Psoas muscle (tissue), 8 donors: Measurements from ENCODE around the gene ENO2. TPM values are rescaled to one million over a fixed set of nuclear protein-coding genes. Genes with fewer than 3 reads are reported as not detected.

Source experiments
- ATAC-seq, 4 donors: fragments of 200-7000 bp; cut with Tn5 transposase; one replicate each; pipeline ENCODE4 v1.9.1; 2020; ENCODE audit warnings: moderate library complexity in 3 of 4, mild to moderate bottlenecking in 2 of 4
- DNase-seq, 2 donors: peaks; one replicate each; pipeline ENCODE4 v3.0.0-alpha.2; 2020
- H3K27ac ChIP-seq: fragments of 200-600 bp; one replicate; pipeline ENCODE4 v1.8.0; 2022
- H3K27me3 ChIP-seq, 3 donors: fragments of 200-600 bp in 1 of 3; one replicate each; pipeline versions ENCODE4 v1.6.1 to v1.8.0; 2013 to 2022; ENCODE audit warnings: low read length in 2 of 3, mild to moderate bottlenecking in 2 of 3, moderate library complexity in 1 of 3; ENCODE audit not compliant: insufficient read depth in 3 of 3
- H3K36me3 ChIP-seq, 2 donors: fragments of 200-600 bp in 1 of 2; one replicate each; pipeline versions ENCODE4 v1.6.1 to v1.8.0; 2013 to 2022; ENCODE audit warnings: low read depth in 1 of 2, mild to moderate bottlenecking in 1 of 2, moderate library complexity in 1 of 2; ENCODE audit not compliant: insufficient read depth in 1 of 2
- H3K4me1 ChIP-seq: fragments of 200-600 bp; one replicate; pipeline ENCODE4 v1.8.0; 2022
- H3K4me3 ChIP-seq: fragments of 200-600 bp; one replicate; pipeline ENCODE4 v1.8.0; 2022; ENCODE audit warnings: mild to moderate bottlenecking
- H3K9me3 ChIP-seq: fragments of 200-600 bp; one replicate; pipeline ENCODE4 v1.8.0; 2022
- WGBS, 3 donors: extraction: QIAGEN DNeasy Blood & Tissue Kit; methylation state at CpG; one replicate each; pipeline versions ENCODE4 v1.1.6 to v1.1.7; 2013; 5-methylcytosine and 5-hydroxymethylcytosine counted together
- intact Hi-C, 2 donors: fragments of 100-400 bp; cut with DNase I; formaldehyde crosslinking; loops; one replicate each; pipeline versions ENCODE4 v1.11.0 to v1.14.2; 2022
- polyA plus RNA-seq, 3 donors: library from polyadenylated mRNA; stranded (reverse); fragments of 200-250 nt; gene quantifications; one replicate each; pipeline ENCODE4 v1.2.3, GENCODE V29; 2013
- total RNA-seq, 4 donors: library from RNA; stranded (reverse); fragmentation: NEBNext Ultra II Directional in 2 of 4; extraction: Animal tissue kit (Norgen Biotek cat#: 25700) in 2 of 4; gene quantifications; one replicate each; pipeline versions ENCODE4 v1.2.1 to v1.2.4, GENCODE V29; 2021 to 2023
- TF ChIP-seq, protein P1 (sequence below): fragments of 200-600 bp; IDR thresholded peaks from one replicate; pipeline ENCODE4 v1.8.0; 2022; ENCODE audit warnings: antibody characterized with exemption
- donor health status: healthy with polysubstance abuse.
- donor health status: DM: no; HTN: no; CAD: no; lungs with moderate emphysema.
- donor health status: Bipolar disorder and iron deficiency.
- donor health status: healthy.
- donor health status: DM: yes; HTN: yes; CAD: no.
- donor health status: DM: no; HTN: no; CAD: no.
- donor health status: DM: no; HTN: no; CAD: no.
- donor health status: DM: yes; HTN: yes; CAD: no.

Gene ENO2
- total and polyA plus RNA-seq, 7 donors = 1.4 to 4.6 (median 2.0) TPM

DNA sequence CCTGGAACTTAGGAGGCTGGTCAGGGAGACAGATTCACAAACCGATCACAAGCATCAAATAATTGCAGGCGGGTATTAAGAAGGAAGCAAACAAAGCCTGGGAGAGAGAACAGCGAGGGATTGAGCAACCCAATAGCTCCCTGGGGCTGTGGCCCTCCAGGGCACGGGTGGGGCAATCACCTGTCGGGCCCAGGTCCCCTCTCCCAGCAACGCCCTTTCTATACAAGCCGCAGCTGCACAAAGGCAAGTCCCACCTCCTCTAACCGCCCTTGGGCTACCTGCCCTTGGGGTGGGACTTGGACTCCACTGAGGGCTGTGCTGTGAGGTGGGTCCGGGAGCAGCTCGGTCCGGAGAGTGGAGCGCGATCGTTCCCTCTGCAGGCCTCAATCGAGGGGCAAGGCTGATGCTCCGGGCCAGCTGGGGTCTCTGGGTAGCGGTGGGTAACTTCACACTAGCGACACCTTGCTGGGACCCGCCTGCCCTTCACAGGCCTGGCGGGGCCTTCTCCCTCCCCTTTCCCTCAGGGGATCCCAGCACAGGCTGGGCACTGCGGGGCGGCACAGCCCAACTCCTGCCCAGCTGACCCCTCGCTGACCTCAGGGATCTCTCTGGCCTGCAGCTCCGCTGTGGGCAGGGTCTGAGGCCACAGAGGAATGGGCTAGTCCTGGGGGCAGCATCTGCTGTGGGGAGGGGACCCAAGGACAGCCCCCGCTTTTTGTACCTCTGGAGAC lies 48.1 kb downstream of the ENO2 start:
- Histone ChIP-seq H3K27ac (peak overlapping the region; percentile 72), H3K4me3 (peak overlapping the region; percentile 13), H3K9me3 (no peaks in the 10 kb centered on the region), H3K36me3 (peaks cover 8 to 28% of the 10 kb centered on the region in 2 donors), H3K27me3 (no peaks in the 10 kb centered on the region), H3K4me1 (peaks cover 14% of the 10 kb centered on the region)
- intact Hi-C loops = loop anchor here in 1 of 2 donors (5.0 kb wide), 1 partner anchor 40 kb away; no protein-coding TSS in a partner anchor
- no peak for ATAC-seq
- peak in 1 of 2 donors; percentile 14 for DNase-seq
- TF ChIP-seq, protein P1, sequence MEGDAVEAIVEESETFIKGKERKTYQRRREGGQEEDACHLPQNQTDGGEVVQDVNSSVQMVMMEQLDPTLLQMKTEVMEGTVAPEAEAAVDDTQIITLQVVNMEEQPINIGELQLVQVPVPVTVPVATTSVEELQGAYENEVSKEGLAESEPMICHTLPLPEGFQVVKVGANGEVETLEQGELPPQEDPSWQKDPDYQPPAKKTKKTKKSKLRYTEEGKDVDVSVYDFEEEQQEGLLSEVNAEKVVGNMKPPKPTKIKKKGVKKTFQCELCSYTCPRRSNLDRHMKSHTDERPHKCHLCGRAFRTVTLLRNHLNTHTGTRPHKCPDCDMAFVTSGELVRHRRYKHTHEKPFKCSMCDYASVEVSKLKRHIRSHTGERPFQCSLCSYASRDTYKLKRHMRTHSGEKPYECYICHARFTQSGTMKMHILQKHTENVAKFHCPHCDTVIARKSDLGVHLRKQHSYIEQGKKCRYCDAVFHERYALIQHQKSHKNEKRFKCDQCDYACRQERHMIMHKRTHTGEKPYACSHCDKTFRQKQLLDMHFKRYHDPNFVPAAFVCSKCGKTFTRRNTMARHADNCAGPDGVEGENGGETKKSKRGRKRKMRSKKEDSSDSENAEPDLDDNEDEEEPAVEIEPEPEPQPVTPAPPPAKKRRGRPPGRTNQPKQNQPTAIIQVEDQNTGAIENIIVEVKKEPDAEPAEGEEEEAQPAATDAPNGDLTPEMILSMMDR = no peak
- 72 to 78% (median 75%) methylated on average over 25 of the region's 25 CpGs for WGBS, 3 donors

DNA sequence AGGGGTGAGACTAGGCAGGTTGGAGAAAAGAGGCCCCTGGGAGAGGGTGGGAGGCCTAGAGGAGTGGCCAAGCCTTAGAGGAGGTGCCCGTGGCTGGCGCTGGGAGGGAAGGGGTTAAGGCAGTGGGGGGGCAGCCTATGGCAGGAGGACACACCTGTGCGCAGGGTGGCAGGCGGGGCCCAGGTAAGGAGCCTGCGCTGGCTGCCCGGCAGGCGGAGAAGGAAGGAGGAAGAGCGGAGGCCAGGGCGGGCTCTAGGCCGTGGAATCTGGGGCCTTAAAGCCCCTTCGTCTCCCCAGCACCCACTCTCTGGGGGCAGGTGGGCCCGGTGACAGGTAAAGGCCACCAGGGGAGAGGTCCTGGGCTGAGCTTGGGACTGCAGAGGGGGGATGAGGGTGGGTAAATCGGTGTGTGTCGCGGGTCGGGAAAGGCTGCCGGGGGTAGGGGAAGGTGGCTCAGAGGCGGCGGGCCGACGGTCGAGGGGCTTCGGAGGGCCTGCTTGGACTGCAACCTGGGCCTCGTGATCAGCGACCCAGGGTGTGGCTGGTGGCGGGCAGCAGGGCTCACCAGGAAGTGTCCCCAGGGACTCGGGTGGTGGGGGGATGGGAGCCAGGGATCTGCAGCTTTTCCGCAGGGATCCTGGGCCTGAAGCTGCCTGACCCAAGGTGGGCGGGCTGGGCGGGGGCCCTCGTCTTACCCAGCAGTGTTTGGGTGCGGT lies 48.8 kb downstream of the ENO2 start:
- no peaks in the 10 kb centered on the region for H3K9me3 ChIP-seq
- peaks cover 11 to 35% of the 10 kb centered on the region in 2 donors for H3K36me3 ChIP-seq
- H3K4me3 ChIP-seq = no peak overlapping the region
- TF ChIP-seq, protein P1 = no peak
- no peaks in the 10 kb centered on the region for H3K27me3 ChIP-seq
- DNase-seq (peak; percentile 23 to 66), ATAC-seq (no peak)
- WGBS, 3 donors = 73 to 81% (median 80%) methylated on average over 24 to 32 of the region's 32 CpGs
- H3K27ac ChIP-seq = peak overlapping the region; percentile 72
- H3K4me1 ChIP-seq = peaks cover 14% of the 10 kb centered on the region
- intact Hi-C loops = loop anchor here in 1 of 2 donors (5.0 kb wide), 1 partner anchor 41 kb away; no protein-coding TSS in a partner anchor

DNA sequence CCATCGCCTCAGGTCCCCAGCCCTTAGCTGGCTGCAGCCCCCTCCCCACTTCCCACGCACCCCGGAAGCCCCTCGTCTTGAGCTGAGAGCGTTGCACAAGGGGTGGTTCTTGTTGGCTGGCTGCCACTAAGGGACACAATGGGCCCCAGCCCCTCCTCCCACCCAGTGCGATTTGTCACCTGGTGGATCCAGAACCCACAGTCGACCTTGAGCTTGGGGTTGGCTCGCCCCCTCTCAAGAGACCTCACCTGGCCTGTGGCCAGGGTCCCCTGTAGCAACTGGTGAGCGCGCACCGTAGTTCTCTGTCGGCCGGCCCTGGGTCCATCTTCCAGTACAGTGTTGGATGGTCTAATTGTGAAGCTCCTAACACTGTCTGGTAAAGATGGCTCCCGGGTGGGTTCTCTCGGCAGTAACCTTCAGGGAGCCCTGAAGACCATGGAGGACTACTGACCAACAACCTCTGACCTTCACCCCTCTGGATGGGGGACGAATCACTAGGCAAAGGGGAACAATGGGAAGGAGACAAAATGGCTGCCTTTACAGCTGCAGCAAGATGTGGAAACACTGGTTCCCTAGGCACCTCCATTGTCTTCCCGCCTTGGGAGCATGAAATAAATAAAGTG lies 49.5 kb downstream of the ENO2 start:
- Histone ChIP-seq H3K27me3 (no peaks in the 10 kb centered on the region), H3K4me1 (peaks cover 21% of the 10 kb centered on the region), H3K27ac (no peak overlapping the region), H3K36me3 (peaks cover 16 to 42% of the 10 kb centered on the region in 2 donors), H3K4me3 (no peak overlapping the region), H3K9me3 (no peaks in the 10 kb centered on the region)
- 72 to 77% (median 76%) methylated on average over 17 of the region's 17 CpGs for WGBS, 3 donors
- DNase-seq = peak in 1 of 2 donors; percentile 27
- TF ChIP-seq, protein P1 = no peak
- ATAC-seq = no peak
- intact Hi-C loops = loop anchor here (1.0 to 5.0 kb wide), 2 partner anchors 40 to 42 kb away; no protein-coding TSS in a partner anchor

DNA sequence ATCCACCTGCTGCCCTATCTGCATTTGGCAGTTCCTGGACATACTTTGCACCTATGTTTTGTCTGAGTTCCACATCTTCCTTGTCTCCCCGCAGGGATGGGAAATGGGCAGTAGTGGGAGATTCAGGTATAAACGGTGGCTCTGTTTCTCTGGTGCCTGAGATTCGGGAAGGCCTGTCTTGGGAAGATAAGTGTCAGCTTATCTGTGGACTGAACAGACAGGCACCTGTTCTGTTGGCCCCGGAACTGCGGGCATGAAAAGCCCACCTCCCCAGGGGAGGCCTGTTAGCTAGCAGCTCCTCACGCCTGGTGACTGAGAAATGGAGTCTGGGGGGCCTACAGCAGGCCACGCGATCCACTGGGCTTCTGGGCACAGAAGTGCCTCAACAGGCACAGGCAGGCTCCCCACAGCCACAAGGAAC lies 50.2 kb downstream of the ENO2 start:
- H3K9me3 ChIP-seq = no peaks in the 10 kb centered on the region
- 46 to 62% (median 56%) methylated on average over 8 of the region's 8 CpGs for WGBS, 3 donors
- TF ChIP-seq, protein P1 = no peak
- H3K27ac ChIP-seq = peak overlapping the region; percentile 85
- intact Hi-C loops = loop anchor here (1.0 to 5.0 kb wide), 3 partner anchors 40 to 53 kb away; partner anchors contain the start of gene LPCAT3 (in 1 of the 2)
- H3K36me3 ChIP-seq = peaks cover 18 to 47% of the 10 kb centered on the region in 2 donors
- peaks cover 28% of the 10 kb centered on the region for H3K4me1 ChIP-seq
- DNase-seq (no peak), ATAC-seq (peak in 1 of 4 donors; percentile 0)
- no peaks in the 10 kb centered on the region for H3K27me3 ChIP-seq
- no peak overlapping the region for H3K4me3 ChIP-seq
